Breast epithelium (tissue), 4 donors: Measurements from ENCODE around the gene SLIT1. TPM values are rescaled to one million over a fixed set of nuclear protein-coding genes. Genes with fewer than 3 reads are reported as not detected.

Source experiments
- DNase-seq, 2 donors: peaks; one replicate each; pipeline ENCODE4 v3.0.0-alpha.2; 2019; ENCODE audit warnings: low spot score in 2 of 2
- H3K27ac ChIP-seq, 2 donors: fragments of 200-600 bp; sonication (generic) in 1 of 2; one replicate each; pipeline ENCODE4 v1.5.1; 2016 to 2019; ENCODE audit warnings: mild to moderate bottlenecking in 1 of 2
- H3K27me3 ChIP-seq, 2 donors: fragments of 200-600 bp; sonication (generic) in 1 of 2; one replicate each; pipeline versions ENCODE4 v1.5.1 to v1.6.0; 2017 to 2019; ENCODE audit warnings: control low read depth in 1 of 2, mild to moderate bottlenecking in 1 of 2
- H3K36me3 ChIP-seq: fragments of 200-600 bp; one replicate; pipeline ENCODE4 v1.5.1; 2019
- H3K4me1 ChIP-seq, 2 donors: fragments of 200-600 bp; sonication (generic); one replicate each; pipeline ENCODE4 v1.5.1; 2016 to 2019; ENCODE audit warnings: control low read depth in 1 of 2
- H3K4me3 ChIP-seq, 3 donors: fragments of 200-600 bp; sonication (generic); 1 replicate in 2 of 3; 2 replicates in 1 of 3; pipeline ENCODE4 v1.5.1; 2016 to 2019; ENCODE audit warnings: mild to moderate bottlenecking in 3 of 3, moderate library complexity in 2 of 3
- H3K9me3 ChIP-seq, 2 donors: fragments of 200-600 bp; sonication (generic) in 1 of 2; one replicate each; pipeline ENCODE4 v1.5.1; 2016 to 2019; ENCODE audit warnings: control low read depth in 1 of 2
- POLR2A ChIP-seq: fragments of 450-650 bp; IDR thresholded peaks from one replicate; pipeline ENCODE4 v1.6.1; 2016; ENCODE audit warnings: antibody characterized with exemption, mild to moderate bottlenecking, moderate library complexity
- POLR2AphosphoS5 ChIP-seq, 3 donors: sonication (generic); formaldehyde crosslinking; IDR thresholded peaks; one replicate each; pipeline ENCODE4 v1.6.1; 2017; ENCODE audit warnings: antibody characterized with exemption in 3 of 3
- intact Hi-C: fragments of 100-400 bp; cut with DNase I; formaldehyde crosslinking; loops from one replicate; pipeline ENCODE4 v1.15.1; 2023; ENCODE audit warnings: low total_unique reads
- total RNA-seq, 3 donors: library from RNA; depleted of rRNA; stranded (reverse); fragments of >200 nt; gene quantifications; one replicate each; pipeline ENCODE4 v1.1.0, GENCODE V29; 2016
- TF ChIP-seq, protein P1 (sequence below), 3 donors: fragments of 450-650 bp; IDR thresholded peaks; one replicate each; pipeline ENCODE4 v1.5.1; 2016 to 2017; ENCODE audit warnings: antibody characterized with exemption in 3 of 3, mild to moderate bottlenecking in 3 of 3, moderate library complexity in 3 of 3

Gene SLIT1
- total RNA-seq, 3 donors from 2014 or later, result under 0.01 to 0.44 (median 0.16) TPM

DNA sequence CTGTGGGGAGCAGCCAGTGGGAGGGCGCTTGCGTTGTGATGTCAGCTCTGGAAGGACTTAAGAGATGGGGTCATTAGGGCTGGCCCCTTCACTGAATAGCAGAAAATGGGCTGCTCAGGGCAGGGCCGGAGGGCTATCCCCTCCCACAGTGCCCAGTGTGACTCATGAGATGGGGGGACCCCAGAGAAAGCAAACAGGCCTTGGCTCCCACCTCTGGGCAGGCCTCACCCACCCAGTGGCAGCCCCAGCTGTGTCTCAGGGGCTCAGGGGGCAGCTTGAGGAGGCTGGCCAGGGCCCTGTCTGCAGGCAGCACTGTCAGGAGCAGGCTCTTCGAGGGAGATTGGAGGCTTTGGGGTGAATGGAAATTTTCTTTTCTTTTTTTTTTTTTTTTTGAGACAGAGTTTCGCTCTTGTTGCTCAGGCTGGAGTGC, 168.3 kb downstream of the SLIT1 start:
- no peak for TF ChIP-seq POLR2A
- TF ChIP-seq, protein P1, sequence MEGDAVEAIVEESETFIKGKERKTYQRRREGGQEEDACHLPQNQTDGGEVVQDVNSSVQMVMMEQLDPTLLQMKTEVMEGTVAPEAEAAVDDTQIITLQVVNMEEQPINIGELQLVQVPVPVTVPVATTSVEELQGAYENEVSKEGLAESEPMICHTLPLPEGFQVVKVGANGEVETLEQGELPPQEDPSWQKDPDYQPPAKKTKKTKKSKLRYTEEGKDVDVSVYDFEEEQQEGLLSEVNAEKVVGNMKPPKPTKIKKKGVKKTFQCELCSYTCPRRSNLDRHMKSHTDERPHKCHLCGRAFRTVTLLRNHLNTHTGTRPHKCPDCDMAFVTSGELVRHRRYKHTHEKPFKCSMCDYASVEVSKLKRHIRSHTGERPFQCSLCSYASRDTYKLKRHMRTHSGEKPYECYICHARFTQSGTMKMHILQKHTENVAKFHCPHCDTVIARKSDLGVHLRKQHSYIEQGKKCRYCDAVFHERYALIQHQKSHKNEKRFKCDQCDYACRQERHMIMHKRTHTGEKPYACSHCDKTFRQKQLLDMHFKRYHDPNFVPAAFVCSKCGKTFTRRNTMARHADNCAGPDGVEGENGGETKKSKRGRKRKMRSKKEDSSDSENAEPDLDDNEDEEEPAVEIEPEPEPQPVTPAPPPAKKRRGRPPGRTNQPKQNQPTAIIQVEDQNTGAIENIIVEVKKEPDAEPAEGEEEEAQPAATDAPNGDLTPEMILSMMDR (IDR thresholded peaks at IDR 0.05), result no peak
- TF ChIP-seq POLR2AphosphoS5 (IDR thresholded peaks at IDR 0.05), result no peak
- intact Hi-C loops, result no loop called here

DNA sequence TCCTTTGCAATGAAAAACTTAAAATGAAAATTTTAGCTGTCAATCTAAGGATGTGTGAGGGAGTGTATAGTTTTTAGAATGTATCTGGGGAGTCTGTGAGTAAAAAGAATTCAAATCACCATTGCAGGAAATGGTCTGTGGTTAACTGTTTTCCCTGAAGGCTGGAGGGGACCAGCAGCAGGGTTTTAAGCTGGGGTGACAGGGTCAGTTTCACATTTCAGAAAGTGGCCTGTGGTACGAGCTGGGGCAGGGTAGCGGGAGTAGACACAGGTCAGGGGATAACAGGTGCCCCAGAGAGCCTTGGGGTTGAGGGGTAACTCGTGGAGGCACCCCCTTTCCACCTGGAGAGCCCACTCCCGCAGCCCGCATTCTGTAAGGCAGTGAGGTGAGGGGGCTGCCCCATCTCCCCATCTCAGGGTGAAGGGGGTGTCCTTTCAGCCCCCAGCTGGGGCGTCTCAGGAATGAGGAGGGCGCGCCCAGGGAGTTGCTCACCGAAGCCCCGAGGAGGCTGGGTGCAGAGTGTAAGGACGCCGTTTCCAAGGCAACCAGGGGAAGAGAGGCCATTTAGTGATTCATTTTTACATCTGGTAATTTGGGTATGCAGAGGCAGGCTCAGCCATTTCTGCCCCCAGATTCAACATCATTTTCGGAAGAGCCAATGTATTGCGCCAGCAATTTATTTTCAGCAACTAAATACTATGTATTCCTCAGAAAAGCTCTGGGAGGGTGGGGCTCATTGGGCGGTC, 168.9 kb downstream of the SLIT1 start:
- TF ChIP-seq POLR2A, result no peak
- TF ChIP-seq, protein P1 (IDR thresholded peaks at IDR 0.05), result no peak
- TF ChIP-seq POLR2AphosphoS5 (IDR thresholded peaks at IDR 0.05), result no peak
- Histone ChIP-seq H3K4me3 (no peak overlapping the region), H3K27ac (no peak overlapping the region), H3K4me1 (no peaks in the 10 kb centered on the region), H3K27me3 (no peaks in the 10 kb centered on the region), H3K9me3 (no peaks in the 10 kb centered on the region), H3K36me3 (no peaks in the 10 kb centered on the region)
- intact Hi-C loops, result no loop called here
- DNase-seq, result no peak

More for the DNA sequence above, 168.3 kb downstream of the SLIT1 start:
- Histone ChIP-seq H3K36me3 (no peaks in the 10 kb centered on the region), H3K27ac (no peak overlapping the region), H3K4me1 (no peaks in the 10 kb centered on the region), H3K9me3 (no peaks in the 10 kb centered on the region), H3K27me3 (no peaks in the 10 kb centered on the region), H3K4me3 (no peak overlapping the region)
- DNase-seq, result no peak

DNA sequence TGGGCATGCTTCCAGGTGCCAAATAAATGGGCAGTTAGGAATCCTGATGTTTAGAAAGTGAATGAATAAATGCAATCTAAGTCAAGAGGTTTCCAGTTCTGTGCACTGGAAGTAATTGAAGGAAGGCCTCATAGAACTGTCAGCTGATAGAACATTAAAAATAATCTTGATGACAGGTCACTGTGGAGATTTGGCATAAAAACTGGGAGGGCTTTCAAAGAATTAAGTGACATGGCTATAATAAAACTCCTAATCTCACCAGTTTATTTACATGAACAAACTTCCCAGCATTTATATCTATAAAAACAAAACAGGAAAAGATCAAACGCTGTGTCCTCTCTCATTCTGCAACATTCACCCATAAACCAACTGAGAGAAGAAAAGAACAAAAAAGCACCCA, 170.5 kb downstream of the SLIT1 start:
- intact Hi-C loops, result no loop called here
- TF ChIP-seq POLR2AphosphoS5 (IDR thresholded peaks at IDR 0.05), result no peak
- Histone ChIP-seq H3K27ac (no peak overlapping the region), H3K4me1 (no peaks in the 10 kb centered on the region), H3K4me3 (no peak overlapping the region), H3K9me3 (no peaks in the 10 kb centered on the region), H3K27me3 (no peaks in the 10 kb centered on the region), H3K36me3 (no peaks in the 10 kb centered on the region)
- DNase-seq, result no peak

DNA sequence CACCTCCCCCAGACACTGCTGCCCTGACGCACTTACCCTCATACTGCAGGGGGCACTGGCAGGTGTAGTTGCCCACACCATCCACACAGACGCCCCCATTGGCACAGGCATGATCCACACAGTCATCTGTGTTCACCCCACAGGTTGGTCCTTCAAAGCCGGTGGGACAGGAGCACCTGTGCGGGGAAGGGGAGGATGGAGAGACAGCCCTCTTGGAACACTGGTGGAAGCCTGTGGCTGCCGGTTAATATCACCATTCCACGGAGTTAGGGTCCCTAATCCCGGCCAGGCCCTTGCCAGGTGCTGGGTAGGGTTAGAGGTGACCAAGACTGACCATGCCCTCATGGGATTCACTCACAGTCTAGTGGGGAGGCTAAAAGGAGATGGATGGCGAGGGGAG, 171.8 kb downstream of the SLIT1 start:
- Histone ChIP-seq H3K36me3 (no peaks in the 10 kb centered on the region), H3K4me1 (no peaks in the 10 kb centered on the region), H3K27ac (no peak overlapping the region), H3K9me3 (no peaks in the 10 kb centered on the region), H3K4me3 (no peak overlapping the region), H3K27me3 (no peaks in the 10 kb centered on the region)
- TF ChIP-seq POLR2AphosphoS5 (IDR thresholded peaks at IDR 0.05), result no peak
- TF ChIP-seq, protein P1 (IDR thresholded peaks at IDR 0.05), result no peak
- TF ChIP-seq POLR2A, result no peak
- DNase-seq, result no peak
- intact Hi-C loops, result no loop called here

DNA sequence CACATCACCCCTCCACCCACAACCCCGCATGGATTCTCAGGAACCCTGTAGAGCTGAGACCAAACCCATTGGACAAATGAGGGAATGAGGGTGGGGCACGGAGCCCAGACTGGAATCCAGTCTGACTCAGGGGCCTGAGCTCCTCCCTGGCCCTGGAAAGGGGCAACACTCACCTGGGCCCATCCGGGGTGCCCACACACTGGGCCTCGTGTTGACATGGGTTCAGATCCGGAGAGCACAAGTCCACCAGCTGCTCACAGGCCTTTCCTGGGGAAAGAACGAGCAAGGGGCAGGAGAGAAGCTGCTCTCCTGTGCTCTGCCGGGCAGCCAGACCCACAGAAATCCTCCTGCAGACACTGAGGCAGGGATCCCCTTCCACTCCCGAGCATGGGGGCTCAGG, 172.2 kb downstream of the SLIT1 start:
- DNase-seq, result no peak
- no peaks in the 10 kb centered on the region for H3K27me3 ChIP-seq
- no peak overlapping the region for H3K27ac ChIP-seq
- no peak overlapping the region for H3K4me3 ChIP-seq
- TF ChIP-seq, protein P1 (IDR thresholded peaks at IDR 0.05), result no peak
- TF ChIP-seq POLR2AphosphoS5 (IDR thresholded peaks at IDR 0.05) (no peak), POLR2A (no peak)
- H3K36me3 ChIP-seq, result no peaks in the 10 kb centered on the region
- H3K4me1 ChIP-seq, result no peaks in the 10 kb centered on the region
- no peaks in the 10 kb centered on the region for H3K9me3 ChIP-seq
- intact Hi-C loops, result no loop called here
